Duodenal mucosa (tissue), 2 donors: ENCODE measurements around the gene HAUS3.

Source experiments
- H3K27ac ChIP-seq: one replicate; pipeline ENCODE4 v1.7.0; 2013; ENCODE audit warnings: low read depth, low read length
- H3K27me3 ChIP-seq, 2 donors: one replicate each; pipeline ENCODE4 v1.7.0; 2013; ENCODE audit warnings: low read length in 2 of 2, control low read depth in 1 of 2; ENCODE audit not compliant: insufficient read depth in 2 of 2, control insufficient read depth in 1 of 2
- H3K36me3 ChIP-seq, 2 donors: one replicate each; pipeline ENCODE4 v1.7.0; 2013; ENCODE audit warnings: low read length in 2 of 2, control low read depth in 1 of 2; ENCODE audit not compliant: insufficient read depth in 2 of 2, control insufficient read depth in 1 of 2
- H3K4me1 ChIP-seq, 2 donors: one replicate each; pipeline ENCODE4 v1.7.0; 2013; ENCODE audit warnings: low read length in 2 of 2, control low read depth in 1 of 2; ENCODE audit not compliant: insufficient read depth in 2 of 2, control insufficient read depth in 1 of 2
- H3K4me3 ChIP-seq, 2 donors: one replicate each; pipeline ENCODE4 v1.7.0; 2013; ENCODE audit warnings: low read length in 2 of 2, low read depth in 1 of 2
- H3K9ac ChIP-seq, 2 donors: one replicate each; pipeline ENCODE4 v1.7.0; 2013; ENCODE audit warnings: low read length in 2 of 2, low read depth in 1 of 2
- H3K9me3 ChIP-seq, 2 donors: one replicate each; pipeline ENCODE4 v1.7.0; 2013; ENCODE audit warnings: low read length in 2 of 2, control low read depth in 1 of 2; ENCODE audit not compliant: control insufficient read depth in 1 of 2

Gene HAUS3

DNA sequence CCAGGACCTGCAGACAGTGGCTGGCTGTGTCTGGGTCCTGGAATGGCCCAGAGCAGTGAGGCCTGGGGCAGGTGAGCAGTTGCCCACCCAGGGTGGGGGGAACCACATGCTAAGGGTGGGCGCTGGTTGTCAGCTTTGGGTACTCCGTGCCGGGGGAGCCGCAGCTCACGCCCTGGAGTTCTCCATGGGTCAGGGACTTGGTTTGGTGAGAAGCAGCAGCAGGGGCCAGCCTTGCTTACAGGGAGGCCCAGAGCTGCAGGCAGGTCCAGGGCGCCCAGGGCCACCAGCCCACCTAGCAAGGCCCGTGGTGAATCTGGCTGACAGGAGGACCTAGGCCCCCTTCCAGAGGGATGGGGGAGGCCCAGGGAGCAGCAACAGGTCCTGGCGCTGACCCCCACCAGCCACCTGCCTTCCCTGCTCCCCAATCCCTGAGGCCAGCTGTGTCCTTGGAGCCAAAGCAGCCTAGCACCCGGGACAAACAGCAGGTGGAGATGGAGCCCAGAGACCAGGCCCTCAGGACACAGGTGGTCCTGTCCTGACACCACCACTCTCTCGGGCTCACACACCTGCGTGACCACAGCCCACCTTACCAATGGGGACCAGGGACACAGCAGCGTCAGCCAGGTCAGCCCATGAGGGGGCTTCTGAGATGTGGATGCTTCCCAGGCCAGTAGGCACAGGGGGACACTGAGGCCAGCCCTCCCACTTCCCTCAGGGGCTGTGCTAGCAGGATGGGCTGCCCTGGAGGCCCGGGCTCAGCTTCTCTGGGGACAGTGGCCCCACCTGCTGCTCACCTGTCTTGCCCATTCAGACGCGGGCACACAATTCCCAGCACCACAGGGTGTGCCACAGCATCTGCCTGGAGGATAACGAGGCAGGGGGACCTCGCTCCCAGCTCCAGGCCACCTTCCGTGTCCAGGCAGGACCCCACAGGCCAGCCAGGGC is 16.4 kb upstream of the HAUS3 start:
- peaks cover 29 to 43% of the 10 kb centered on the region in 2 donors for H3K4me1 ChIP-seq
- H3K9me3 ChIP-seq: no peaks in the 10 kb centered on the region
- H3K36me3 ChIP-seq: peaks cover 10 to 38% of the 10 kb centered on the region in 2 donors
- H3K27ac ChIP-seq: no peak overlapping the region
- no peaks in the 10 kb centered on the region for H3K27me3 ChIP-seq
- H3K4me3 ChIP-seq: no peak overlapping the region
- H3K9ac ChIP-seq: peak overlapping the region in 1 of 2 donors; percentile 12

DNA sequence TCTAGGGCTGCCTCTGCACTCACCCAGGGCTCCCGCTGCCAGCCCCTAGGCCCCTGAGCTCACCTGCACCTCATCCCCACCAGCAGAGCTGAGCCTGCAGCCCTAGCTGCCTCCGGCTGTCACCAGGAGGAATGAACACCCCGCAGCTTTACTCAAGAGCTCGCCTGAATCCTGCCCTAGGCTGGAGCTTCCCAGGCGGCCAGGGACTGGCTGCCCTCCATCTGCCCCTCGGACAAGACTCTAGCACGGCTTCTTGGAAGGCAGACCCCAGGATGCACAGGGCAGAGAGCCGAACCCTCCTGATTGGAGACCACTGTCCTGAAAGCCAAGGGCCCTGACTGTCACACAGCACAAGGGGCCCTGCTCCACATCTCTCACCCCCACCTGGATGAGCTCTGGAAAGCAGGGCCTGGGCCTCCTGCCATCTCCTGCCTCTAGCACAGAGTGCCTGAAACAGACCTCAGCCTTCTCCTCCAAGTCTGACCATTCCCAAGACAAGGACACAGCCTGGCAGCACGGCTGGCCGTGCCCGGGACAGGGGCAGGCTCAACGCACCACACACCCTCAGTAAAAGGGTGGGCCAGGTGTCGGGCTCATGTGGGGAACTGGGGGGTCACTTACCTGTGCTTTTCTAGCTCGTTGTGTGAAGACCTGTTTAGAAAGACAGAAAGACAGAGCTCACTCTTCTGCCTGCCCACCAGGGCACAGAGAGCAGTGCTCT is 15.6 kb upstream of the HAUS3 start:
- H3K27ac ChIP-seq: peak overlapping the region; percentile 25
- H3K9ac ChIP-seq: peak overlapping the region in 1 of 2 donors; percentile 12
- peaks cover 29 to 38% of the 10 kb centered on the region in 2 donors for H3K4me1 ChIP-seq
- H3K36me3 ChIP-seq: peaks cover 10 to 42% of the 10 kb centered on the region in 2 donors
- H3K4me3 ChIP-seq: no peak overlapping the region
- H3K27me3 ChIP-seq: no peaks in the 10 kb centered on the region
- no peaks in the 10 kb centered on the region for H3K9me3 ChIP-seq

DNA sequence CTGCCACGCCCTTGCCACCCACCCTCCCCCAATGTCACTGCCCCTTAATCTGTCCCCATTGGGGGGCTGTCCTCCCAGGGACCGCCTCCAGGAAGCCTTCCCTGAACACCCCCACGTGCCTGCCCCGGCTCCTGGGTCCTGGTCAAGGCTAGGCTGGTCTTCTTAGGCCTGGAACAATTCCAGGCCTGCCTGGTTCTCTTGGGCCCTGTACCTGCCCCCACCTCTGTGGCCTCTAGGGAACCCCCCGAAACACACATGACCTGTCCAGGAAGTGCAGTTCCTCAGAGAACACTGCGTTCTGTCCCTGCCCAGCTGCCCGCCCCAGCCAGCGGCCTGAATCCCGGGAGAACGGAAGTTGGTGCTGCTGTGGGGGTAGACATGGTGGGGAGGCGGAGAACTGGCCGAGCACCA is 14.9 kb upstream of the HAUS3 start:
- Histone ChIP-seq H3K4me3 (no peak overlapping the region), H3K4me1 (peaks cover 29 to 38% of the 10 kb centered on the region in 2 donors)

DNA sequence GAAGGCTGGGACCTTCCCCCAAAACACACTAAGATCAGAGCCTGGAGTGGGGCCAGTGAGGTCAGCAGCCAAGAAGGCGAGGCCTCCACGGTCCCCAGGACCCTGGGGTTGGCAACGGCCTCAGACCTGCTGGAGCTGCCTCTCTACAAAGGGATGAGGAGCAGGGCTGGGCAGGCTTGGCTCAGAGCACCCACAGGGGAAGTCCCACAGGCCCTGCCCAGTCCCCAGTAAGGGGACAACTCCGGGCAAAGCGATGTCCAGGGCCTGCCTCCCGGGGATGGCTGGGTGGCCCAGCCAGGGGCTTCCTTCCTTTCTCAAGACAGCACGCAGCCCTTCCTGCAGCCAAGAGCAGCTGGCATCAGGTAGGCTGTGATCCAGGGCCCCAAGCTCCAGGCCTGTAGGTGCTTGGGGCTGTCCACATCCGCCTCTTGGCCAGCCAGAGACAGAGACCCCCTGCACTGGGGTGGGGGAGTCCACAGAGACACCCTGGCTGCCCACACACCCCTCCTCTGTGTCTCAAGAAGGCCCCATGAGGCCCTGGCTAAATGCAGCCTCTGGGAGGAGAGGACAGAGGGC is 14.3 kb upstream of the HAUS3 start:
- Histone ChIP-seq H3K4me1 (peaks cover 29 to 38% of the 10 kb centered on the region in 2 donors), H3K27ac (peak overlapping the region; percentile 28), H3K9ac (no peak overlapping the region), H3K9me3 (no peaks in the 10 kb centered on the region), H3K36me3 (peaks cover 11 to 48% of the 10 kb centered on the region in 2 donors), H3K4me3 (no peak overlapping the region), H3K27me3 (no peaks in the 10 kb centered on the region)

More for the DNA sequence above, 14.9 kb upstream of the HAUS3 start:
- H3K36me3 ChIP-seq: peaks cover 10 to 42% of the 10 kb centered on the region in 2 donors
- H3K9me3 ChIP-seq: no peaks in the 10 kb centered on the region
- no peaks in the 10 kb centered on the region for H3K27me3 ChIP-seq
- H3K9ac ChIP-seq: no peak overlapping the region
- H3K27ac ChIP-seq: peak overlapping the region; percentile 28

DNA sequence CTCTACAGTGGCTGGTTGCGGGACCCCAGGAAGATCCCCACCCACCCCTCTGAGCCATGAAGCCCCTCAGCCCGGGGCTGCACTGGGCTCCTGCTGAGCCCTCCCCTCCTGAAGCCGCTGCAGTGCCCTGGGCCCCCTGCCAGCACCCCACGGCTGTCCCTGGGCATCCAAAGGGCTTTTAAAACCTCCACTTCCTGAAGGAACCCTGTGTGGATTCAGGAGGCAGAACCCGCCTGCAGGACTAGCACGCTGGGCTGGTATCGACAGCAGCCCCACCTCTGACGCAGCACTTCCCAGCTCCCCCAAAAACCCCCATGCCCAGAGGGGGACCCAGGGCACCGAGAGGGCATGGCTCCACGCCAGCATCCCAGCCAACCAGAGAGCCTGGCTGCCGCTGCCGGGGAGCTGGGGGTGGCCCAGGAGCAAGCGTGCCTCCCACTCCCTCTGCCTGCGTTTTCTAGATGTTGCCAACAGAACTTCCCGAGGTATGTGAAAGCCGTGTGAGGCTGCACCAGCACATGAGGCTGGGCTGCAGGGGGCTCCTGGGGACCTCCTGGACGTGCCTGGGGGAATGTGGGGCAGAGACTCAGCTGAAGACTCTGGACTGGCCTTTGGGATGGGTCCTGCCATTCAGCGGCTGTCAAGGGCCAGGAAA is 13.7 kb upstream of the HAUS3 start:
- Histone ChIP-seq H3K27me3 (no peaks in the 10 kb centered on the region), H3K27ac (no peak overlapping the region), H3K9ac (no peak overlapping the region), H3K4me3 (no peak overlapping the region), H3K36me3 (peaks cover 17 to 53% of the 10 kb centered on the region in 2 donors), H3K9me3 (no peaks in the 10 kb centered on the region), H3K4me1 (peaks cover 28 to 34% of the 10 kb centered on the region in 2 donors)

DNA sequence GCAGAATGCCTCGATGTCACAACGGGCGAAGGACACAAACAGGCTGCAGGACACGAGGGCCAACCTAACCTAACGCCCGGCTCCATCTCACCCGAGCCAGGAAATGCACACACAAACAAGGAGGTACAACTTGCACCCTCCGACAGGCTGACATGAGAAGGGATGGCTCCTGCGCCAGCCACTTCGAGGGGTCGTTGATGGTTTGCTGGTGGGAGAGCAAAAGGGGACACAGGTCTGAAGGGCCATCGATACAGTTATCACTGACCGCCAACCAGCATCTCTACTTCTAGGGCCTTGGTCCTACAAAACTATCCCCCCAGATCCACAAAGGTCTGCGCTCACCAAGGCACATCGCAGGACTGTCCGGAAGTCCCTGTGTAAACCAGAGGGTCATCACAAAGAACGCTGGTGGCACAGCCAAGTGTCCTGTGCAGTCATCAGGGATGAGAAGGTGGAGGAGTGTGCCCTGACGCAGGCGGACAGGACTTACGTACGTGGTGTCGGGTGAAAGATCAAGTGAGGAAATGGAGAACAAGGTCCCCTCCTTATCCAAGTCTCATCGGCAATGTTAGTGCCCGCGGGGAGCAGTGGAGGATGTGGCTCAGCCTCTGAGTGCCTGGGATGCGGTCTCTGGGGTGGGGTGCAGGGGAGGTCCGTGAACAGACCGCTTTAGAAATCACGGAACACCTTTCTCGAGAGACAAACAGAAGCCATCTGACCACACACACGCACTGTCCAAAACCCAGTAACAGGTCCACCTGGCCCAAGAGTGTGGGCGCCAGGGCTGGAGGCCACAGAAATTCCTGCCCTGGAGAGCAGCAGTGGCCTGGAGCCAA is 13.0 kb upstream of the HAUS3 start:
- H3K9ac ChIP-seq: no peak overlapping the region
- H3K27ac ChIP-seq: no peak overlapping the region
- no peaks in the 10 kb centered on the region for H3K27me3 ChIP-seq
- H3K36me3 ChIP-seq: peaks cover 18 to 60% of the 10 kb centered on the region in 2 donors
- no peak overlapping the region for H3K4me3 ChIP-seq
- H3K4me1 ChIP-seq: peaks cover 20 to 27% of the 10 kb centered on the region in 2 donors
- H3K9me3 ChIP-seq: no peaks in the 10 kb centered on the region

DNA sequence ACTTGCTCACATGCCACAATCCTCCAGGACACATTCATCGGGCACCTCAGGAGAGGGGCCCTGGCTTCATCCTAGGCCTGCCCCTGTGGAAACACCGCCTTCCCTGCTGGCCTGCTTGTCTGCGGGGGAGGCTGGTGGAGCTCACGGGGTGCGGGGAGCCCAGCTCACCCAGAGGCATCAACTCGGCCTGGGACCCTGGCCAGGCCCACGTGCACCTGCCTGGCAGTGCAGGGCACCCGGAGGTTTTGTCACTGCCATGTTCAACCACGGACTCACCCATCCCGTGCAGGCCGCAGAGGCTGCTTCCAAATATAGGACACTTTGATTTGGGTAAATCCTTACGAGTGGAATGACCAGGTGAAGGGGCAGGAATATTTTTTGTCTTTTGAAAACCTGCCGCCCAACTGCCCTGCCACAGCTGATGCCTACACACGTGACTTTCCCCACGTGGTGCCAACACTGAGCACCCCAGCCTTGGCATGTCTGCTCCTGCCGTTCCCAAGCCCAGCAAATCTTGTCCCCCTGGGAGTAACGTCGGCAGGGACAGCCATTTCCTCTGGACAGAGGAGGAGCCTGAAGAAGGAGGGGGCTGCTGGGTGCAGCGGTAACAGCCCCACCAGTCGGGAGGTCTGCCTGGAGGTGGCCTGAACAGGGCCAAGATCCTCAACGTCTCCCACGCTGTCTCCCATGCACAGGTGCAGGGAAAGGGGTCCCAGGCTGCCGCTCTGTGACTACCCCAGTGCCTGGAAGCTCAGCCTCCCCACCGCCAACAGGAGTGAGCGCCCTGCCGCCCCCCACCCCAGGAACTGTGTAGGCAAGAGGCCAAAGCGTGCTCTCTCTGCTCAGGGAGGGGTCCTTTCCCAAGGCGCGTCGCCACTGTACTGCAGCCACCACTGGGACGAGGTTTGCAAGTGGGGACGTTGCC is 11.5 kb upstream of the HAUS3 start:
- no peak overlapping the region for H3K4me3 ChIP-seq
- peaks cover 6 to 12% of the 10 kb centered on the region in 2 donors for H3K4me1 ChIP-seq
- H3K9me3 ChIP-seq: no peaks in the 10 kb centered on the region
- no peak overlapping the region for H3K9ac ChIP-seq
- H3K36me3 ChIP-seq: peaks cover 23 to 70% of the 10 kb centered on the region in 2 donors
- no peak overlapping the region for H3K27ac ChIP-seq
- H3K27me3 ChIP-seq: no peaks in the 10 kb centered on the region

DNA sequence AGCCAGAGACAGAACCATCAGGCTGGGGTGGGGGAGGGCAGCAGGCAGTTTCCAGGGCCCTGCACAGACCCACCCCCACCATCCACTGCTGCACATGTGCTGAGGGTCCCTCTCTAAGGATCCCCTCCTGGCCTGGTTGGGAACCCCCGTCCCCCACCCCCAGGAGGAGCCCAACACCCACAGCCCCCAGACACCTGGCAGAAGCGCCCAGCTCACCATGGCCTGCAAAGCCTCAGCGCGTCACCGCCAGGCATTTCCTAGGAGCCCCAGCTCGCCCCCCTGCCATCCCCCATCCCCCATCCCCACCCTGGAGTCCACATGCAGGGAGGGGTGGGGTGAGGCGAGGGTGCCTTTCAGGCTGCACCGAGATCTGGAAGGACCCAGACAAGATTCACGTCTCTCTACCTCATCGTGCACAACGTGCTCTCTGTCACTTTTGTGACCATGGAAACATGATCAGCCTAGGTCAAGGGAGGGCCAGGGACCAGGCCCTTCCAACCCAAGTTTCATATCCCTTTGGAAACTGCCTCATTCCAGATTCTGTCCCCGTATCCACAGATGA is 10.7 kb upstream of the HAUS3 start:
- no peaks in the 10 kb centered on the region for H3K27me3 ChIP-seq
- H3K9ac ChIP-seq: no peak overlapping the region
- no peaks in the 10 kb centered on the region for H3K9me3 ChIP-seq
- no peak overlapping the region for H3K4me3 ChIP-seq
- H3K4me1 ChIP-seq: peaks cover 2 to 8% of the 10 kb centered on the region in 2 donors
- H3K36me3 ChIP-seq: peaks cover 25 to 66% of the 10 kb centered on the region in 2 donors
- H3K27ac ChIP-seq: no peak overlapping the region
